IPS-NIHi7 (cell line): ENCODE measurements around the gene DUSP9.
"Not testable (repeated sequence)": the region's sequence is repeated elsewhere in the genome, so short reads cannot be mapped to it uniquely, and the experiment has no call there.

Experiments used
- DNase-seq: peaks from one replicate; pipeline ENCODE4 v3.0.0; 2012; ENCODE audit warnings: mixed read lengths; ENCODE audit errors: extremely low spot score

DUSP9 gene

GRCh38 chrX:153690466-153690865 lies 43.5 kb downstream of the DUSP9 start:
- no peak for DNase-seq

- not testable (repeated sequence) for DNase-seq
Observed at GRCh38 chrX:153691032-153691827, 44.2 kb downstream of the DUSP9 start.

- DNase-seq, result no peak
Observed at GRCh38 chrX:153692003-153692402, 45.0 kb downstream of the DUSP9 start.

- DNase-seq, result no peak
Observed at GRCh38 chrX:153692611-153693156, 45.7 kb downstream of the DUSP9 start.

GRCh38 chrX:153693216-153694086 lies 46.4 kb downstream of the DUSP9 start:
- no peak for DNase-seq

DNA sequence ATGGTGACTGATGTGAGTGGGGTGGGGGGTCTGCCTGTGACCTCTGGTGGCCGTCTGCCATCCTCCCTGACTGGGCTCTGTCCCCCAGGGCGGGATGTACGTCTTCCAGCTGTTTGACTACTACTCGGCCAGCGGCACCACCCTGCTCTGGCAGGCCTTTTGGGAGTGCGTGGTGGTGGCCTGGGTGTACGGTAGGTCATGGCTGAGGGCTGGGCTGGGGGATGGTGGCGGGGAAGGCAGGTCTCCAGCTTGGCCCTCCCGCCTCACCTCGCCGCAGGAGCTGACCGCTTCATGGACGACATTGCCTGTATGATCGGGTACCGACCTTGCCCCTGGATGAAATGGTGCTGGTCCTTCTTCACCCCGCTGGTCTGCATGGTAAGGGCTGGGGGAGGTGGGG lies 47.3 kb downstream of the DUSP9 start:
- not testable (repeated sequence) for DNase-seq

DNA sequence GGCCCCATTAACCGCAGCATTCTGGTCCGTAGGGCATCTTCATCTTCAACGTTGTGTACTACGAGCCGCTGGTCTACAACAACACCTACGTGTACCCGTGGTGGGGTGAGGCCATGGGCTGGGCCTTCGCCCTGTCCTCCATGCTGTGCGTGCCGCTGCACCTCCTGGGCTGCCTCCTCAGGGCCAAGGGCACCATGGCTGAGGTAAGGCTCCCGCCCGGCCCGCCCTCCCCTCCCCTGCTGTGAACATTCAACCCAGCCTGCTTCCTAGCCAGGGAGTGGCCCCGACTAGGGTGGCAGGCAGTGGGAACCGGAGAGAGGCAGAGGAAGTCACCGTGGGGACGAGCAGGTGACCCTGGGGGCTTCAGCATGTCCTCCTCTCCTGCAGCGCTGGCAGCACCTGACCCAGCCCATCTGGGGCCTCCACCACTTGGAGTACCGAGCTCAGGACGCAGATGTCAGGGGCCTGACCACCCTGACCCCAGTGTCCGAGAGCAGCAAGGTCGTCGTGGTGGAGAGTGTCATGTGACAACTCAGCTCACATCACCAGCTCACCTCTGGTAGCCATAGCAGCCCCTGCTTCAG lies 47.8 kb downstream of the DUSP9 start:
- no peak for DNase-seq

- DNase-seq, result no peak
Observed at GRCh38 chrX:153696100-153696499, 49.1 kb downstream of the DUSP9 start.

DNA sequence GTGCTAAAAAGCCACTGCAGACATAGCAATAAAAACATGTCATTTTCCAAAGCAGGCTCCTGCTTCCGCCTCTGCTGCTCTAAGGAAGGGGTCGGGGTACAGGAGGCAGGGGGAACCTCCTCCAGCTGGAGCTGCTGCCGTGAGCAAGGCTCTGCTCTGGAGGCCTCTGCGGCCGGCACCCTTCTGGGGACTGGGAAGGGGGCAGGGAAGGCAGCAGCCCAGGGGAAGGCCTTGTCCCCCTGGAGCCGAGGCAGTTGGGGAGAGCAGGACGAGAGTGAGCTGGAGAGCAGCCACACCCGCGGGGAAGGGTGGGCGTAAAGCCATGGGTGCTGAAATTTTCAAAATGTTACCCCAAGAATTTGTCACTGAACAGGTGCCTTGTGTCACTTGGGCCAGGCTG lies 49.5 kb downstream of the DUSP9 start:
- DNase-seq, result not testable (repeated sequence)

DNA sequence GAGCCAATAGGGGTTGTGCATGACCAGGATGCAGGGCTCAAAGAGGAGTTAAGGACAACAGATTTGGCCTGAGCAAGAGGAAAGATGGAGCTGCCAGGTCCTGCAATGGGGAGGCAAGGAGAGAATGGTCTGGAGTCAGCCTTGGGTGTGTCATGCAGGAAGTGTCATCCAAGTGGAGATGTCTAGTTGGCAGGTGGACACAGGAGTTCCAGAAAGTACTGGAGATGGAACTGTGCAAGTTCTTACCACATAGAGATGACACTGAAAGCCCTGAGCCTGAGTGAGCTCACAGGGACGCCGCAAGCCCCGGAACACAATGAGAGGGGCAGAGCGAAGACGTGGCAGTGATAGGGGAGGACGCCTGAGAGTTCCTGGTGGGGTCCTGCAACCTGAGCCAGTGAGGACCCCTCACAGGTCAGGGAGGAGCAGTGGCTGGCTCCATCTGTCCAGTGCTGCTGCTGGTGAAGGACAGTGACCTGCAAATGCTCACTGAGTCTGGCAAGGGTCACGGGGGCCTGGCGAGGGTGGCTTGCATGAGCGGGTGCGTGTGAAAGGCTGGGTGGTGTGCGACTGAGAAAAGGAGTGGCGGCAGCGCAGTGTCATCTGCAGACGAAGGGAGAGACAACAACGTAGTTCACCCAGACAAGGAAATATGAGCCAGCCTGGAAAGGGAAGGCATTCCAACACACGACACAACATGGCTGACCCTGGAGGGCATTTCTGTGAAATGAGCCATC lies 50.2 kb downstream of the DUSP9 start:
- not testable (repeated sequence) for DNase-seq

DNA sequence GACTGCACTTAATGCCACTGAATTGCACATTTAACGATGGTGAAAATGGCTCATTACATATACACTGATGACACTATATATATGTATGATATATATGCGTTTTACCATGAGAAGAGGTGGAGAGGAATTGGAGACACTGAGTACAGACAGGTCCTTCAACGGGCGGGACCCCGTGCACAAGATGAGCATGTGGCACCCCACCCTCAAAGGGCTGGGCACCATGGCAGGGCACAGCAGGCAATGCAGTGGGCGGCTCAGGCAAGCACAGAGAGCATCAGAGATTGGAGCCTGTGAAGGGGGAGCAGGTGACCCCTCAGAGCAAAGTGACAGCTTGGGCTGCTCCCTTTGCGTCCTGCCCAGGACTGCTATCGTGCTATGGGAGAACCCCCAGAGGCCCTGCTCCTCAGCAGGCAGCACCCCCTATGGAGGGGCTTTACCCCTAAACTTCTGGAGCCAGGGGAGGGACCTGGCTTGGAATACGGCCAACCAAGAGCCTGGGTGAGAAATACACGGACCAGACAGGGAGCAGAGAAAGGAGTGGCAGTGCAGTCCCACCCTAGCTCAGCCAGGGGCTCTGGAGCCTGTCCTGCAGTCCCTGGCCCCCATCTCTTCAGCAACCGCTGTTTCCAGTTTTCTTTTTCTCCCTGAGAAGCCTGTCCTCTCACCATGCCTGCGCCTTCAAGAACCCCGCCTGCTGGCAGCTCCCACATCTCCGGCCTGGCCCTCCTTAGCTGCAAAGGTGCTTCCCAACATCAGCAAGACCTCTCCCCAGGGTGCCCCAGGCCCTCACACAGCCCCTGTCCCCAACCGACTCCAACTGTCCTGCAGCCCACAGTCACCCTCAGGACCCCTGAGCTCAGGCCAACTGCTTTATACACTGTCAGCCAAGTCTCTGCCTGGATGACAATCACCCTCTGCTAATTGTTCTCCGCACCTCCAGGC lies 51.2 kb downstream of the DUSP9 start:
- DNase-seq, result no peak

DNA sequence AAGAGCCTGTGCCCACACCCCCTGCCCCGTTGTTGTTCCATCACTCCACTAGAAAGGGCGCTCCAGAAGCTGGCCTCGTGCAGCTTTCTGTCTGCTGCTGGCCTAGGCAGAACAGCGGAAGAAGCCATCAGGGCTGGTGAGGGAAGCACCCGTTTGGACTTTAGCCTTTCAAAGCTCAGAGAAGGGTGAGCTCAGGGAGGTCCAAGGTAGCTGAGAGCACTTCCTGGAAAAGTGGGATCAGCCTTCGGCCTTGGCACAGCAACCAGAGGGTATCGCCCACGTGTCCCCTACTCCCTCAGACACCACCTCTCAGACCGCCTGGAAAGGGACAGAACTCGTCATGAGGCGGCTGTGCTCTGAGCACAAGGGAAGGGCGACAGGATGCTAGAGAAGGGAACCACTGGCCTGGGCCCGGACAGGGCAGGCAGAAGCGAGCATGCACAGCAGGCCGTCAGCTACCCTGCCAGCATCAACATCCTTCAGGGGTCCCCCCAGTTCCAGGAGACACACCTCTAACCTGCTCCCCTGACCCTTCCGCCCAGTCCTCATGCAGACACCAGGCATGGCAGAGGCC lies 52.3 kb downstream of the DUSP9 start:
- not testable (repeated sequence) for DNase-seq

GRCh38 chrX:153699784-153700371 lies 52.9 kb downstream of the DUSP9 start:
- DNase-seq, result not testable (repeated sequence)

GRCh38 chrX:153700376-153700945 lies 53.5 kb downstream of the DUSP9 start:
- DNase-seq, result no peak
